ENCODE measurements around the gene A3GALT2.
"Not testable (repeated sequence)": the region's sequence is repeated elsewhere in the genome, so short reads cannot be mapped to it uniquely, and the experiment has no call there.

A3GALT2 gene

DNA sequence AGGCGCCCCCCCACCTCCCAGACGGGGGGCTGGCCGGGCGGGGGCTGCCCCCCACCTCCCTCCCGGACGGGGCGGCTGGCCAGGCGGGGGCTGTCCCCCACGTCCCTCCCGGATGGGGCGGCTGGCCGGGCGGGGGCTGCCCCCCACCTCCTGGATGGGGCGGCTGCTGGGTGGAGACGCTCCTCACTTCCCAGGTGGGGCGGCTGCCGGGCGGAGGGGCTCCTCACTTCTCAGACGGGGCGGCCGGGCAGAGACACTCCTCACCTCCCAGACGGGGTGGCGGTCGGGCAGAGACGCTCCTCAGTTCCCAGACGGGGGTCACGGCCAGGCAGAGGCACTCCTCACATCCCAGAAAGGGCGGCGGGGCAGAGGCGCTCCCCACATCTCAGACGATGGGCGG is 11.5 kb downstream of the A3GALT2 start:
- DNase-seq = not testable (repeated sequence)

DNA sequence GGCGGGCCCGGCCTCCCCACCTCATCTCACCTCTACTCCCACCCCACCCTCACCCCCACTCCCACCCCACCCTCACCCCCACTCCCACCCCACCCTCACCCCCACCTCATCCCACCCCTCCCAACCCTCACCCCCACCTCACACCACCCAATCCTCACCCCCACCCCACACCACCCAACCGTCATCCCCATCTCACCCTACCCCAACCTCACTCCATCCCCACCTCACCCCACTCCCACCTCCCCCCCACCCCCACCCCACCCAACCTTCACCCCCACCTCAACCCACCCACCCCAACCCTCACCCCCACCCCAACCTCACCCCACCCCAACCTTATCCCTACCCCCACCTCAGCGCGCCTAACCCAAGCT is 13.4 kb downstream of the A3GALT2 start:
- DNase-seq = no peak

DNA sequence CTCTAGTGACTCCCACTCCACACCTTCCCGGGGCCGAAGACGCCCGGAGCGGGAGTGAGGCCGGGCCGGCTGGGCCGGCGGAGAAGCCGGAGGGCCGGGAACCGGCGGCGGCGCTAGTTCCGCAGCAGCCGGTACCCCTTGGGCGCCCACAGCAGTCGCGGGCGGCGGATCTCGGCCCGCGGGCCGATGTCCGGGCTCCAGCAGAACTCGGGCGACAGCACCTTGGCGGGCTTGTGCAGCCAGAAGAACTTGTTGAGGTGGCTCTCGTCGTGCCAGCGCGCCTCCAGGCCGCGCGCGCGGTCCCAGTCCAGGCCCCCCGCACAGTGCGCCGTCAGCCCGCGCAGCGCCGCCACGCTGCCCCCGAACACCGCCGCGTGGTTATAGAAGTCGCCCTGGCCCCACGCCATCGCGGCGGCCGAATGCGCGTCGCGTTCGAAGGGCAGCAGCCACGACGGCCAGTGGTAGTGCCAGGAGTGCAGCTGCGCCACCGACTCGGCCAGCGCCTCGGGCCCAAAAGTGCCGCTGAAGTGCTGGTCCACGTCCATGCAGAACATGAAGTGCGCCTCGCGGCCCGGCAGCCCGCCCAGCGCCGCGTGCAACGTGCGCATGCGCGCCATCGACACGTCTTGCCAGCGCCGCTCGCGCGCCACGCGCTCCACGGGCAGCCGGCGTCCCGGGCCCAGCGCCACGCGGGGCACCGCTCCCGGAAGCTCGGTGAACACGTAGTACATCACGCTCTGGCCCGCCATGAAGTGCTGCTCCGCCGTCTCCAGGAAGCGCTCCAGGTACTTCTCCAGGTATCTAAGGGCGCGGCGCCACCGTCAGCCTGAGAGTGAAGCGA is 14.0 kb downstream of the A3GALT2 start:
- DNase-seq = peak; percentile 64

DNA sequence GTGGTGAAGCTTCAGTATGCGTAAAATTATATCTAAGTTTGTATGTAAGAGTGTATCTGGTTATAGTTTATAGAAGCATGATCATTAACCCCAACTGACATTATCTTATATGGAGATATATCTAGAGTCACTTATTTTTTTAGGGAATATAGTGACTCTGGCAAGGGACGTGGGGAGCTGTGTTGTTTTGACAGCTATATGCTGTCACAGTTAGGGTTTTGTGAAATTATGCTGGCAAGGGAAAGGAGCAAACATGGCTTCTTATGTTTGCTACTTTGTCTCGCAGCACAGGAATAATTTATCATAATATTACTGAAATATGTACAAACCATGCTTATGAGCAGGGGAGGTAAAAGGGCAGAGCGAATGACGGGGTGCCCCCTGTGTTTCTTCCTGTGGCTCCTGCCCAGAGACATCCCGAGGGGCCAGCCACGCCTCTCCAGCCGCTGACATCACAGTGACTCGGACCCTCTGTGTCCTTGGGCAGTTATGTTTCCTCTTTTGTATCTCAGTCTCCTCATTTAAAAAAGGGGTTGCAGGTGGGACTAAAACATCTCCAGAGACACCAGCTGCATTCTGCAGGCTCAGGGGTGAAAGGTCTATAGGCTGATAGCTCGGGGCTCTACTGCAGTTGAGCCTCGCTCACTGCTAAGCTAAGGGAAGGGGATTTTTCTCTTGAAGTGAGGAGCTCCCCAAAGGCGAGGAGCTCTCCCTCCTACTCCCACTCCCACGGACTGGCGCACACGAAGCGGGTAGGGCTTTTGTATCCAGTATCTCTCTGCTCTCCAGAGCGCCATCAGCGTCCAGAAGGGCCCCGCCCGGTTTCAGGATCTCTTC is 14.9 kb downstream of the A3GALT2 start:
- no peak for DNase-seq

DNA sequence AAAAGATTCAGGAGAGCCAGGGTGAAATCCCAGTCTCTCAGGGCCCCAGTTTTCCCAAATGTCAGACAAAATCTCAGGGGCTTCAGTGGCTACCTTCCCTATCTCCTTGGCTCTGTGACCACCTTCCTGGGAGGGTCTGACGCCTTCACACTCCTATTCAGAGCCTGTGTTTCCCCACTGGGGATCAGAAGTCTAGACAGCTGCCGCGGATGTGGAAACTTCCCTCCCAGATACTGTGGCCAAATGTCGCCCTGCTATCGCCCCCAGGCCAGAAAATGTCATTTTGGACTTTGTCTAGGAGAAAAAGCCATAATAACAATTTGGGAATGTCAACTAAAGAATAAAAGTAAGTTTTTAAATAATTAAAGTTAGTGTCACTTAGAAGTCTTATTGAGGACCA is 15.9 kb downstream of the A3GALT2 start:
- DNase-seq = no peak

DNA sequence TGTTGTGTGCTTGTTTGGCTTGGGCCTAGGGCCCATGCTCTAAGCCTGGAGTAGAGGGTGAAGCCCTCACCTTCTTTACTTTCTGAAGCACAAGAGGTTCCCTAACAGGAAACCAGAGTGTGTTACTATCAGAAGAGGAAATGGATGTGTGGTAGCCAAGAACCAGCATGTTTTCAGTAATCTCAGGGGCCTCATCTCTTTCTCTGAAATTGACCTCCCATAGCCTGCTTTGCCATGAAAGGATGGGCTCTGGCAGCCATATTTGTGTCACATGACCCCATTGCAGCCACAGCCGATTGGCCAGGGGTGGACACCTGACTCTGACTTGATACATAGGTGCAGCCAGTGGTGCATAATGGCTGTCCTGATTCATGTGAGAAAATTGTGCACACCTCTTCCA is 18.6 kb downstream of the A3GALT2 start:
- DNase-seq = no peak

DNA sequence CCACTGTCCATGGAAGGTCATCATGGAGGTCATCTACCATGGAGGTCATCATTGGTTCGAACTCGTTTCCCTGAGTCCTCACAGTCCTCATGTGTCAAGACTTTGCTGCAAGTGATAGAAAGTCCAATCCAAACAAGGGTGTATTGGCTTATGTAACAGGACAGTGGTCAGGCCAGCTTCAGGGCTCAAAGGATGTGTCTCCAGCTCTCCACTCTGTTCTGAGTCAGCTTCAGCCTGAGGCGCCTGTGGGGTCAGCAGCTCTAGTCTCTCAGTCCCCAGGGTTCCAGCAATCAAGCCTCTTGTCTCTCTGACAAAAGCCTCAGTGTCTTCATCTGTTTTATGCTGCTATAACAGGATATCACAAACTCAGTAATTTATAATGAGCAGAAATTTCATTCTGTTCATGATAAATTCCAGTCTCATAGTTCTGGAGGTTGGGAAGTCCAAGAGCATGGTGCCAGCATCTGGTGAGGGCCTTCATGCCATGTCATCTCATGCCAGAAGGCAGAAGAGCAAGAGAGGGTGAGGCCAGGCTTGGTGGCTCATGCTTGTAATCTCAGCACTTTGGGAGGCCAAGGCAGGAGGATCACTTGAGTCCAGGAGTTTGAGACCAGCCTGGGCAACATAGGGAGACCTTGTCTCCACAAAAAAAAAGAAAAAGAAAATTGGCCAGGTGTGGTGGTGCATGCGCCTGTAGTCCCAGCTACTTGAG is 19.5 kb downstream of the A3GALT2 start:
- DNase-seq = no peak

DNA sequence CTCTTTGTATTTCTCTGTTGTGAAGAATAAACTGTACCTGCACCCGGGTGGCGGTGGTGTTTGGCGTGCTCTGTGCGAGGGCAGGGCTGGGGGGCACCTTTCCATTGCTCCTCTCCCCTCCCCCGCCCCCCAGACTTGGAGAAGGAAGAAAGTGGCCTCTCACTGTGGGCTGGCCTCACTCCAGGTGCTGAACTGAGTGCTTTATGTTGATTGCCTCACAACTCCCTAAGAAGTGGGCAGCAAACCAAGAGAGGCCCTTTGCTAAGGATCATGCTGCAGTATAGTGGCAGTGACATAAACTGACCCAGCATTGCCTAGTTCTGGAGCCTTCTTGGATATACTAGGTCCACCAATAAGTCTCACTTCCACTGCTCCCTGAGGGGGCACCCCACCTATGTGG is 20.2 kb downstream of the A3GALT2 start:
- peak; percentile 75 for DNase-seq

DNA sequence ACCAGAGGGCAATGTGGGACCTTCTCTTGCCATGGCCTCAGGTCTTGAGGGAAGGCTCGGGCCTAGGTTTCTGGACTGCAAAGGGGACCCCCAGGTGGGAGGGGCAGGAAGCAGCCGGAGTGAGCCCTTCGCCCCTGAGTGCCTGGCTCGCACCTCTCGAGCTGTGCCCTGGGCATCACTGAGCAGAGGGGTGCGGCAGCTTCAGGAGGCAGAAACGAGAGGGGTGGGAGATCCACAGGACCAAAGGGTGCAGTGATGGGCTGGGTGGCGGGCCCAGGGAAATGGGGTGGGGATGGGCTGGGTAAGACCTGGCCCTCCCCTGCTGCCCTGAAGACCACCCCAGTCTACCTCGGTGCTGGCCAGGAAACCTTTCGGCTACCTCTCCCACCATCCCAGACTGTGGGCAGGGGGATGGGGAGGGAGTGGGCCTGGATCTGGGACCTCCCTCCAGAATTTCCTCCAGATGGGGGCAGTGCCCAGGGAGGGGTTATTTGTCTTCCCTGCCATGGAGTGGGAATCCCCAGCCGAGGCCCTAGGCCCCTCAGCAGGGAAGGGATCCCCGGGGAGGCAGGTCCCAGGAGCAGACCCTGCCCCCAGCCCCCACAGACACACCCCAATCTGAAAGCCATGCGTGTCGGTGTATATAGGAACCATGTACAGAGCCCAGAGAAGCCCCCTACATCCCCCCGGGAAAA is 21.3 kb downstream of the A3GALT2 start:
- no peak for DNase-seq

DNA sequence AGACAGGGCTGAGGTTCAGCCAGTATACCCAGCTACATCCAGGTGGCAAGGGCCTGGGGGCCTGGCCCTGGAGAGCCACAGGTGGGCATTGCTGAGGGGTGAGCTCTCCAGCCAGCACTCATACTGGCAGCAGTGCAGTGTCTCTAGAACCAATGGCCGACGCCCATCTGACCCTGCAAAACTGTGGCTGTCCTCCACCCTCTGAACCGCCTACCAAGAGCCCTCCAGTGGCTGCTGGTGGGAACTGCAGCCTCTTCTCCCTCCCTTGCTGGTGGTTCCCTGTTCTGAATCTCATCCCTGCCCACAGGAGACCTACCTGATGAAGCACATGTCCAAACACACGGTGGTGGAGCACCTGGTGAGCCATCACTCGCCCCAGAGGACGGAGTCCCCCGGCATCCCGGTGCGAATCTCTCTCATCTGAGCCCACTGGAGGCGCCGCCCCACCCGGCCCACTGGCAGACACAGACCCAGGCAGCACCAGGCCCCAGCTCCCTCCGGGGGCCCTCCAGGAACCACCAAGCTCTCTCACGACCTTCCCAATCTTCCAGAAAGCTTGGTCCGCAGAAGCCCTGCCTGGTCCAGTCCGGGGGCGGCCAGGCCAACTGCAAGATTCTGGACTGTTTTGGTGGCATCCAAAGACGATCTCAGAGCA is 22.1 kb downstream of the A3GALT2 start:
- DNase-seq = peak; percentile 69

DNA sequence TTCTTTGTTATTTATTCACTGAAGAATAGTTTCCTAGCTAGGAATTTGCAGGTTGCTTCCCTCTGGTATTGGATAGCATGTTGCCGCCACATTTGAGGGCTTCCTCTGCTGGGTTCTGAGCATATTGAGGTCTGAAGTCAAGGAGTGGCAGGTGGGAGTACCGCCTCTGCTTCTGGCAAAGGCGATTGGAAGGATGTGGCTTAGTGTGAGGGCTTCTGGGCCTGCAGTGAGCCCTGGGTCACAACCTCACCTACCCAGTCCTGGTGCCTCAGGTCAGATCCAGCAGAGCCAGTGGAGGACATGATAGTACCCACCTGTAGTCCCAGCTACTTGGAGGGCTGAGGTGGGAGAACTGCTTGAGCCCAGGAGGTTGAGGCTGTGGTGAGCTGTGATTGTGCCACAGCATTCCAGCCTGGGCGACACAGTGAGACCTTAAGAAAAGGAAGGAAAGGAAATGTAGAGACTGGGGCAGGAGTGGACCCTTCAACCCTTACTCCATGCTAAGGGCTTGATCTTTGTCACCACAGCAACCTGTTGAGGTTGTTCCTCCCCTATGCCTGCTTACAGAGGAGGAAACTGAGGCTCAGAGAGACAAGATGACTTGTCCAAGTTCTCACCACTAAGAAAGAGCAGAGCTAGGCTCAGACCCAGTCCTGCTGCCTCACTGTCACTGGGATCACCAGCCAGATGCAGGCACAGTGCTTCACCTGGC is 22.8 kb downstream of the A3GALT2 start:
- no peak for DNase-seq

DNA sequence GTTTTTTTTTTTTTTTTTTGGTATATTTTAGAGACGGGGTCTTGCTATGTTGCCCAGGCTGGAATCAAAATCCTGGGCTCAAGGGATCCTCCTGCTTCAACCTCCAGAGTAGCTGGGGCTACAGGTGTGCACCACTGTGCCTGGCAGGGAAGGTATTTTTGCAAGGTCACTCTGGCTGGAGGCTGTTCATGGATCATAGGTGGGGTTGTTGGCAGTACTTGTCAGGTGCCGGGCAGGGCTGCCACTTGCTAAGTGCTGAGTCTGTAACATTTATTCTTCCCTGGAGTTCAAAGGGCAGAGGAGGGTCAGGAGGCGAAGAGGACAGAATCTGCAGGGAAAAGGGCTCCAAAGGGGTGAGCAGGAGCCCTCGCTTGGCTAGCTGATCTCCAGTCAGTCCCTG is 24.1 kb downstream of the A3GALT2 start:
- DNase-seq = no peak

DNA sequence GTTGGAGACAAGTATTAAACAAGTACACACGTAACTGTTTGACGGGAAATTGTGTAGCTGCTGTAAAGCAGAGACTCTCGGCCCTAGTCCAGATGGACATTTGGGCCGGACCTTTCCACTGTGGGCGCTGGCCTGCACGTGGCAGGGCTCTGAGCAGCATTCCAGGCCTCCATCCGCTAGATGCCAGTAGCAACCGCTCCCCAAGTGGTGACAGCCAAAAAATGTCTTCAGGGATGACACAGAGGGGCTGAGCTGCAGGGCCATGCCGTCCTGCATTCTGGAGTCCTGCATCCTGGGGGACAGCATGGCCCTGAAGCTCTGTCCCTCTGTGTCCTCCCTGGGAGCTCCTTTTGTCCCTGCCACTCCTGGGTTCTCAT is 24.8 kb downstream of the A3GALT2 start:
- no peak for DNase-seq

DNA sequence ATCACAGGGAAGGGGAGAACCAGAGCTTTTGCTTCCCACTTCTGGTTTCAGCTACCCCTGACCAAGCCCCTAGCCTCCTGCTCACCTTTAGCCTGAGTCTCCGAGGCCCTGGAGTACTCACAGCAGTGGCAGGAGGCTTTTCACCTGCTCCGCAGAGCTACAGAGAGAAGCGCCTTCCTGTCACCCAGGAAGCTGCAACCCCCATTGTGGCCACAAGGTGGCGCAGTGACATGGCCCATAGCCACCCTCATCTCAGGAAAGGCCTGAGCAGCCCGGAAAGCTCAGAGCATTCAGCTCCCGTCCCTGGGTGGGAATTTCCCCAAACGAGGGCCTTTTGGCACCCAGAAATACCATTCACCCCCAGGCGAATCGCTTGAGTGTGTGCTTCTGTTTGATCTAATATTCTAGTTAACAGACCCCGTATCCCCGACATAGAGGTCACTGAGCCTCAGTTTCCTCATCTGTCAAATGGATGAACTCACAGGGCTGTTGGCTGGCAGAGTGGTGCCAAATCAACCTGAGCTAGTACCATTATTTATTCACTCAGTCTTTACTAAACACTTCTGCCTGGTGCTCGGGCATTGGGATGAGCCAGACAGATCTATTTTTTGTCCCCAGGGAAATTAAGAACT is 25.3 kb downstream of the A3GALT2 start:
- peak; percentile 84 for DNase-seq

DNA sequence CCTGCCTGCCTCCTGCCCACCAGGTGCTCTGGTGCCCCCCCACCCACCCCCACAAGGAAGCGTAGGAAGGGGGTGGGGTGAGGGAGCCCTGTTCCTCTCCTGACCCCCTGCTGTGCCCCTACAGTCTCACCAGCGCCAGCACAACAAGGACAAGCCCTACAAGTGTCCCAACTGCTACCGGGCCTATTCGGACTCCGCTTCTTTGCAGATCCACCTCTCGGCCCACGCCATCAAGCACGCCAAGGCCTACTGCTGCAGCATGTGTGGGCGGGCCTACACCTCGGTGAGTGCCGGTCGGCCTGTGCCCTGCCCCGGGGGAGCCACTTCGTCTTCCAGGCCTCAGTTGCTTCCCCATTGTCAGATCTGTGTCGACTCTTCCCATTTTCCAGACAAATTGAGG is 25.9 kb downstream of the A3GALT2 start:
- no peak for DNase-seq

DNA sequence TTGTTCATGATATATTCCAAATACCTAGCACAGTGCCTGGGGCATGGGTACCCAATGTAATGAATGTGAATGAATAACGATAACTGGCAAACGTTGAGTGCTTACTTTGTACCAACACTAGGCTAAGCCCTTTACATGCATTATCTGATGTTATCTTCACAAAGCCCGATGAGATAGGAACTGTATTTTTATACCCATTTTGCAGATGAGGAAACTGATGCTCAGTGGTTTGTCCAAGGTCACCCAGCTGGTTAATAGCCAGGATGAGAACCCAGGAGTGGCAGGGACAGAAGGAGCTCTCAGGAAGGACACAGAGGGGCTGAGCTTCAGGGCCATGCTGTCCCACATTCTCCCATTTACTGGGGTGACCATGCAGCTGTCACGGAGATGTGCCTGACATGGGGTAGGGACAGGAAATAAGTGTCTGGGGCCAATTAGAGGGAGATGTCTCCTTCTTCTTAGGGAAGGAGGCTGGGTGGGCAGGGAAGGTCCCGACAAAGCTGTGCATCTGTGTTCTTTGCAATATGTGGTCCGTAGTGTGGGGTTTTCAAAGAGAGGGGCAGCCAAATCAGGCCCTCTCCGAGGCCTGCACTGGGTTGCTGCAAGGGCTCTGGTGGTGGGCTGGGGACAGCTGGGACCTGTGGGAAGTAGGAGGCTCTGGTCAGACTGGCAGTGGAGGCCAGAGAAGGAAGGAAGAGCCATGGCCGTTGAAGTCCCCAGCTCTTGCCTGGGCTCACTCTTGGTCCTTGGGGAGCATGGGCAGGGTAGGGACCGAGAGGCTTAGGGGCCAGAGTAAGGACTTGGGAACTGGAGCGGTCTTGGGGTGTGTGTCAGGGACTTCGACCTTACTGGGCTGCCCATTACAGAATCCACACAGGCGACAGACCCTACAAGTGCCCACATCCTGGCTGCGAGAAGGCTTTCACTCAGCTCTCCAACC is 26.6 kb downstream of the A3GALT2 start:
- DNase-seq = no peak

DNA sequence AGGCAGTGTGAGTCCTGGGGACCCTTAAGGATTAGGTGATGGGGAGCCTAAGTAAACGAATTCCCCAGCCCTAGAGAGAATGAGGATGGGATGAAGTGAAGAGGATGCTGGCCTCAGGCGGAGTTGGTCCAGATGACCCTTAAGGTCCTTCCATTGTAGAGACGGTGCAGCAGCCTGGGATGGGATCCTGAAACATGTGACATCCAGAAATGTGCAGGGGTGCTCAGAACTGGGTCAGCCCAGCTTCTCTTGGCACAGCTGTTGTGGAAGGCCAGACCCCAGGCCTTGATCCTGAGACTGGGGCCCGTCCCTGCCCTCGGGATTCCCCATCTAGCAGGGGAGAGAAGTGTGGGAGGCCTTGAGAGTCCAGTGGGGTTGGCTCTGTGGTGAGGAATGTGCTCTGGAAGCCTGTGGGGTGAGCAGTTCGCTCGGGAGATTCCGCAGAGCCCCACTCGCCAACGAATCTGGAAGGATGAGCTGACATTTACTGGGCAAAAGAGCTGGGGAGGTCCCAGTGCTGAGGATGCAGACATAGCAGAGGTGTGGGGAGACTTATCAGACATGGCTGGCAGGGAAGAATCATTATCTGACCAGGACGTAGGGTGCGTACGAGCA is 28.1 kb downstream of the A3GALT2 start:
- DNase-seq = no peak

DNA sequence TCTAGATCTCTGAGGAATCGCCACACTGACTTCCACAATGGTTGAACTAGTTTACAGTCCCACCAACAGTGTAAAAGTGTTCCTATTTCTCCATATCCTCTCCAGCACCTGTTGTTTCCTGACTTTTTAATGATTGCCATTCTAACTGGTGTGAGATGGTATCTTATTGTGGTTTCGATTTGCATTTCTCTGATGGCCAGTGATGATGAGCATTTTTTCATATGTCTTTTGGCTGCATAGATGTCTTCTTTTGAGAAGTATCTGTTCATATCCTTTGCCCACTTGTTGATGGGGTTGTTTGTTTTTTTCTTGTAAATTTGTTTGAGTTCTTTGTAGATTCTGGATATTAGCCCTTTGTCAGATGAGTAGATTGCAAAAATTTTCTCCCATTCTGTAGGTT is 30.3 kb downstream of the A3GALT2 start:
- not testable (repeated sequence) for DNase-seq

DNA sequence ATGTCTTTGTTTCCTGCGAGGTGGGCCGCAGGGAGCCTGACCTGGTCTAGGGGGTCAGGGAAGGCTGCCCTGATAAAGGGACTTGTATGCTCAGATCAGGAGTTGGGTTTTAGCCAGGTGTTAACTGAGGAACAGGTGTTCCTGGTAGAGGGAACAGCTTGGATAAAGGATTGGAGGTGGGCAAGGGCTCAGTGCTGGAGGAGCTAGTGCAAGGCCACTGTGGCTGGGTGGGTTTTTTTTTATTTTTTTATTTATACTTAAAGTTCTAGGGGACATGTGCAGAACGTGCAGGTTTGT is 31.1 kb downstream of the A3GALT2 start:
- no peak for DNase-seq
